Panc1 (cell line): ENCODE results near the gene PDGFA. TPM values are rescaled to one million over a fixed set of nuclear protein-coding genes. Genes with fewer than 3 reads are reported as not detected.

Source experiments
- ATAC-seq: fragments of 200-7000 bp; cut with Tn5 transposase; 2 replicates; pipeline ENCODE4 v1.9.1; 2020; ENCODE audit warnings: mild to moderate bottlenecking, moderate library complexity
- BruUV-seq: library from RNA; stranded (reverse); fragments of 400-500 nt; replicated peaks from 2 replicates; lab custom pipeline; 2021; lab: Mats Ljungman, UMichigan
- CTCF ChIA-PET: fragments of 300-600 bp; sonication (Branson Sonifier 250); formaldehyde crosslinking; loops from one replicate; lab custom pipeline; 2022; ENCODE audit warnings: antibody characterized with exemption; lab: Charles Lee
- POLR2A ChIA-PET: fragments of 300-600 bp; sonication (Branson Sonifier 250); formaldehyde crosslinking; loops from one replicate; lab custom pipeline; 2022; ENCODE audit warnings: antibody characterized with exemption; lab: Charles Lee
- DNase-seq: peaks from one replicate; pipeline ENCODE4 v3.0.0-alpha.2; 2010; ENCODE audit warnings: low read depth, low spot score
- H3K27ac ChIP-seq: 2 replicates; pipeline ENCODE4 v1.5.1; 2011; ENCODE audit warnings: mild to moderate bottlenecking, low read length, inconsistent platforms
- H3K27me3 ChIP-seq: fragments of 200-500 bp; sonication (Bioruptor generic); 2 replicates; pipeline ENCODE4 v1.6.0; 2014; ENCODE audit warnings: low read length, inconsistent platforms; ENCODE audit not compliant: control insufficient read depth, insufficient read depth
- H3K36me3 ChIP-seq: fragments of 200-500 bp; sonication (Bioruptor generic); 2 replicates; pipeline ENCODE4 v1.5.1; 2014; ENCODE audit warnings: inconsistent platforms, mild to moderate bottlenecking, low read length, moderate library complexity; ENCODE audit not compliant: control insufficient read depth, insufficient read depth
- H3K4me1 ChIP-seq: 2 replicates; pipeline ENCODE4 v1.5.1; 2011; ENCODE audit warnings: inconsistent platforms, mild to moderate bottlenecking, low read length, moderate library complexity; ENCODE audit not compliant: control insufficient read depth, insufficient read depth
- H3K4me3 ChIP-seq, 2 experiments: 2 replicates each; pipeline ENCODE4 v1.5.1; 2011 to 2012; ENCODE audit warnings: low read depth in 2 of 2, low read length in 2 of 2, mild to moderate bottlenecking in 2 of 2, inconsistent platforms in 1 of 2, moderate library complexity in 1 of 2
- H3K9me3 ChIP-seq: fragments of 200-500 bp; sonication (Bioruptor generic); 2 replicates; pipeline ENCODE4 v1.5.1; 2014; ENCODE audit warnings: low read depth, mild to moderate bottlenecking, inconsistent platforms, low read length, moderate library complexity; ENCODE audit not compliant: control insufficient read depth, insufficient read depth
- POLR2AphosphoS5 ChIP-seq: IDR thresholded peaks from 2 replicates; pipeline ENCODE4 v1.6.1; 2012; ENCODE audit warnings: mild to moderate bottlenecking, low read depth, low read length, moderate library complexity
- SIN3A ChIP-seq: IDR thresholded peaks from 2 replicates; pipeline ENCODE4 v1.6.1; 2012; ENCODE audit warnings: low read depth, mild to moderate bottlenecking, low read length, moderate library complexity, borderline replicate concordance; ENCODE audit not compliant: insufficient read depth
- TCF7L2 ChIP-seq: IDR thresholded peaks from 2 replicates; pipeline ENCODE4 v1.6.1; 2011; ENCODE audit warnings: mild to moderate bottlenecking, low read depth, low read length, inconsistent platforms
- in situ Hi-C: cut with HindIII; loops from 2 replicates; pipeline ENCODE4 v1.10.0; 2016; ENCODE audit warnings: low sequenced_read_pairs, low pct_unique_long_range_greater_than_20kb
- intact Hi-C: fragments of 100-400 bp; cut with micrococcal nuclease; formaldehyde crosslinking; loops from one replicate; pipeline ENCODE4 v1.10.0; 2022; ENCODE audit not compliant: unreplicated experiment
- total RNA-seq: library from RNA; stranded (reverse); gene quantifications from one replicate; pipeline ENCODE4 v1.2.1, GENCODE V29; 2021; ENCODE audit not compliant: unreplicated experiment
- TF ChIP-seq, protein P1 (sequence below): fragments of 450-650 bp; IDR thresholded peaks from 2 replicates; pipeline ENCODE4 v1.5.1; 2017; ENCODE audit warnings: mild to moderate bottlenecking
- TF ChIP-seq, protein P2 (sequence below), 2 experiments: IDR thresholded peaks; 2 replicates each; pipeline ENCODE4 v1.6.1; 2011 to 2012; ENCODE audit warnings: low read depth in 2 of 2, control low read depth in 1 of 2, low read length in 1 of 2, mild to moderate bottlenecking in 1 of 2, moderate library complexity in 1 of 2; ENCODE audit not compliant: insufficient read depth in 1 of 2

Gene PDGFA
- total RNA-seq, 1 experiment from 2014 or later = 18.5 TPM

DNA sequence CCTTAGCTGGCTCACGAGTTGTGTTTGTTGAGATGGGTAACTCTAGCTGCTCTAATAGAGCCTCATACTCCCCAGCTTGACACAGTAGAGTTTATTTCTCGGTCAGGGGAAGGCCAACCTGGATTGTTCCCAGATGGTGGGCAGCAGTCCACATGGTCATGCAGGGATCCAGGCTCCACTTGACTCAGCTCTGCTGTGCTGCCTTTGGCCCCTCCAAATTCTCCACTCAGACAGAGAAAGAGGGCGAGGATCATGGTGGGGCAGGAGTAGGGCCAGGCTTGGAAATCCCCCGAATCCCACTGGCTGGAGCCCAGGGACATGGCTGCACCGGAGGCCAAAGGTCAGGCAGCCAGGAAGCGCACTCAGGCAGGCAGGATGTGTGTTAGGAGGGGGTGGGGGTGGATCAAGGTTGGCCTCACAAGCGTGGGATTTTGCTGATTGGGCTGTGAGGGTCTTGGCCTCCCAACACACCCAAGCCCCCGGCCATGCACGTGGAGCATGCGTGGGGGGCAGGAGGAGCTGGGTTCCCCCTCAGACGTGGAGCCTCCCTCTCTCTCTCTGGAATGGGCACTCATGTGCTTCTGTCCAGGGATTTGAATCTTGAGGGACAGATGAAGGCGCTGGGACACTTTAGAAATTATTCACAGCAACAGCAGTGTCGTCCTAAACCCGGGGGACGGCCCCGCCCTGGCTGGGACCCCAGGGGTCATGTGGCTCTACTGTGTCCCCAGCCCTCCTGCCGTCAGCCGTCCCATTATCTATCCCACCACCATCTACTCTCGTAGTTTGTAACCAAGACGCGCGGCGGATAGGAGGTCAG, 44.8 kb downstream of the PDGFA start:
- Histone ChIP-seq H3K27ac (no peak overlapping the region), H3K4me1 (peaks cover 19% of the 10 kb centered on the region), H3K4me3 (no peak overlapping the region), H3K9me3 (no peaks in the 10 kb centered on the region), H3K27me3 (no peaks in the 10 kb centered on the region), H3K36me3 (no peaks in the 10 kb centered on the region)
- DNase-seq (no peak), ATAC-seq (no peak)
- BruUV-seq = no TSS peak
- ChIA-PET POLR2A (no interaction called here), CTCF (no interaction called here)
- intact Hi-C loops (no loop called here), in situ Hi-C loops (no loop called here)
- TF ChIP-seq, protein P1, sequence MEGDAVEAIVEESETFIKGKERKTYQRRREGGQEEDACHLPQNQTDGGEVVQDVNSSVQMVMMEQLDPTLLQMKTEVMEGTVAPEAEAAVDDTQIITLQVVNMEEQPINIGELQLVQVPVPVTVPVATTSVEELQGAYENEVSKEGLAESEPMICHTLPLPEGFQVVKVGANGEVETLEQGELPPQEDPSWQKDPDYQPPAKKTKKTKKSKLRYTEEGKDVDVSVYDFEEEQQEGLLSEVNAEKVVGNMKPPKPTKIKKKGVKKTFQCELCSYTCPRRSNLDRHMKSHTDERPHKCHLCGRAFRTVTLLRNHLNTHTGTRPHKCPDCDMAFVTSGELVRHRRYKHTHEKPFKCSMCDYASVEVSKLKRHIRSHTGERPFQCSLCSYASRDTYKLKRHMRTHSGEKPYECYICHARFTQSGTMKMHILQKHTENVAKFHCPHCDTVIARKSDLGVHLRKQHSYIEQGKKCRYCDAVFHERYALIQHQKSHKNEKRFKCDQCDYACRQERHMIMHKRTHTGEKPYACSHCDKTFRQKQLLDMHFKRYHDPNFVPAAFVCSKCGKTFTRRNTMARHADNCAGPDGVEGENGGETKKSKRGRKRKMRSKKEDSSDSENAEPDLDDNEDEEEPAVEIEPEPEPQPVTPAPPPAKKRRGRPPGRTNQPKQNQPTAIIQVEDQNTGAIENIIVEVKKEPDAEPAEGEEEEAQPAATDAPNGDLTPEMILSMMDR = no peak
- no peak for TF ChIP-seq TCF7L2
- no peak for TF ChIP-seq SIN3A
- TF ChIP-seq, protein P2, sequence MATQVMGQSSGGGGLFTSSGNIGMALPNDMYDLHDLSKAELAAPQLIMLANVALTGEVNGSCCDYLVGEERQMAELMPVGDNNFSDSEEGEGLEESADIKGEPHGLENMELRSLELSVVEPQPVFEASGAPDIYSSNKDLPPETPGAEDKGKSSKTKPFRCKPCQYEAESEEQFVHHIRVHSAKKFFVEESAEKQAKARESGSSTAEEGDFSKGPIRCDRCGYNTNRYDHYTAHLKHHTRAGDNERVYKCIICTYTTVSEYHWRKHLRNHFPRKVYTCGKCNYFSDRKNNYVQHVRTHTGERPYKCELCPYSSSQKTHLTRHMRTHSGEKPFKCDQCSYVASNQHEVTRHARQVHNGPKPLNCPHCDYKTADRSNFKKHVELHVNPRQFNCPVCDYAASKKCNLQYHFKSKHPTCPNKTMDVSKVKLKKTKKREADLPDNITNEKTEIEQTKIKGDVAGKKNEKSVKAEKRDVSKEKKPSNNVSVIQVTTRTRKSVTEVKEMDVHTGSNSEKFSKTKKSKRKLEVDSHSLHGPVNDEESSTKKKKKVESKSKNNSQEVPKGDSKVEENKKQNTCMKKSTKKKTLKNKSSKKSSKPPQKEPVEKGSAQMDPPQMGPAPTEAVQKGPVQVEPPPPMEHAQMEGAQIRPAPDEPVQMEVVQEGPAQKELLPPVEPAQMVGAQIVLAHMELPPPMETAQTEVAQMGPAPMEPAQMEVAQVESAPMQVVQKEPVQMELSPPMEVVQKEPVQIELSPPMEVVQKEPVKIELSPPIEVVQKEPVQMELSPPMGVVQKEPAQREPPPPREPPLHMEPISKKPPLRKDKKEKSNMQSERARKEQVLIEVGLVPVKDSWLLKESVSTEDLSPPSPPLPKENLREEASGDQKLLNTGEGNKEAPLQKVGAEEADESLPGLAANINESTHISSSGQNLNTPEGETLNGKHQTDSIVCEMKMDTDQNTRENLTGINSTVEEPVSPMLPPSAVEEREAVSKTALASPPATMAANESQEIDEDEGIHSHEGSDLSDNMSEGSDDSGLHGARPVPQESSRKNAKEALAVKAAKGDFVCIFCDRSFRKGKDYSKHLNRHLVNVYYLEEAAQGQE (IDR thresholded peaks at IDR 0.05; ENCODE audit: insufficient read depth in 1 of 2, low read depth in 2 of 2, low read length in 1 of 2) = no peak
- no peak for TF ChIP-seq POLR2AphosphoS5

DNA sequence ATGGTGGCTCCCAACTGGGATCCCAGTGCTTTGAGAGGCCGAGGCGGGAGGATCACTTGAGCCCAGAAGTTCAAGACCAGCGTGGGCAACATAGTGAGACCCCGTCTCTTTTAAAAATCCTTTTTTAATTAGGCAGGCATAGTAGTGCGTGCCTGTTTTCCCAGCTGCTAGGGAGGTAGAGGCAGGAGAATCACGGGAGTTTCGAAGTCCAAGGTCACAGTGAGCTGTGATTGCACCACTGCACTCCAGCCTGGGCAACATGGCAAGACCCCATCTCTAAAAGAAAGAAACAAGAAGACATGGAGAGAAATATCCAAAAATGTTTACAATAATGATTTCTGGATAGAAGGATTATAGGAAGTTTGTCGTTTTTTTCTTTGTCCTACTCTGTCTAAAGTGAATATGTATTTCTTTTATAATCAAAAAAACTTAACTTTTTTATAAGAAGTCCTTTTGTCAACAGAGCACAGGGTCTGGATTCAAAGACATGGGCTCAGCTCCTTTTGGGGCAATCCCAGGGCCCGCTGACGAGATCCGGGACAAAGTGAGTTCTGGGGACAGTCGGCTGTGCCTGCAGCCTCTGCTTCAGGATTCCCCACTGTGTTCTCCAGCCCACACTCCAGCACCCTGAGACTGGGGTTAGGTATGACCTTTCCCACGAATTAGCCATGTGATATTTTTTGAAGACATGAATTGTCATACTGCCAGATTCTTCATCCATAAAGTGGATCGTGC, 45.6 kb downstream of the PDGFA start:
- ChIA-PET POLR2A (no interaction called here), CTCF (no interaction called here)
- Histone ChIP-seq H3K4me1 (peaks cover 19% of the 10 kb centered on the region), H3K27me3 (no peaks in the 10 kb centered on the region), H3K4me3 (no peak overlapping the region), H3K9me3 (no peaks in the 10 kb centered on the region), H3K36me3 (no peaks in the 10 kb centered on the region), H3K27ac (no peak overlapping the region)
- in situ Hi-C loops (no loop called here), intact Hi-C loops (no loop called here)
- TF ChIP-seq SIN3A = no peak
- no peak for TF ChIP-seq POLR2AphosphoS5
- TF ChIP-seq, protein P2 (IDR thresholded peaks at IDR 0.05; ENCODE audit: insufficient read depth in 1 of 2, low read depth in 2 of 2, low read length in 1 of 2) = no peak
- no peak for TF ChIP-seq TCF7L2
- TF ChIP-seq, protein P1 = no peak
- ATAC-seq (no peak), DNase-seq (no peak)
- no TSS peak for BruUV-seq
